BLaER1 treated with 17β-estradiol and CSF1 and Interleukin-3, amounts not matched to agents 10 nM and 100 nM (cell line): ENCODE measurements around the gene USP54.
A peak's percentile ranks its signal among the peaks of the same experiment; 100 is the strongest.
"Not testable (repeated sequence)": the region's sequence is repeated elsewhere in the genome, so short reads cannot be mapped to it uniquely, and the experiment has no call there.

Source experiments
- H3K27ac ChIP-seq, 11 experiments: shearing (Covaris generic); formaldehyde crosslinking; 2 replicates each; pipeline ENCODE4 v1.8.1; 2022
- H3K27me3 ChIP-seq, 11 experiments: shearing (Covaris generic); formaldehyde crosslinking; 2 replicates each; pipeline ENCODE4 v1.8.1; 2022
- H3K36me3 ChIP-seq, 11 experiments: shearing (Covaris generic); formaldehyde crosslinking; 2 replicates each; pipeline ENCODE4 v1.8.1; 2022
- H3K4me1 ChIP-seq, 10 experiments: shearing (Covaris generic); formaldehyde crosslinking; 2 replicates each; pipeline ENCODE4 v1.8.1; 2022
- H3K4me2 ChIP-seq, 11 experiments: shearing (Covaris generic); formaldehyde crosslinking; 2 replicates each; pipeline ENCODE4 v1.8.1; 2022
- H3K4me3 ChIP-seq, 10 experiments: shearing (Covaris generic); formaldehyde crosslinking; 2 replicates each; pipeline ENCODE4 v1.8.1; 2022
- H3K9ac ChIP-seq, 11 experiments: shearing (Covaris generic); formaldehyde crosslinking; 2 replicates each; pipeline ENCODE4 v1.8.1; 2022
- H3K9me3 ChIP-seq, 11 experiments: shearing (Covaris generic); formaldehyde crosslinking; replicated peaks in 1 of 11; 2 replicates each; pipeline ENCODE4 v1.8.1; 2022
- H4K20me1 ChIP-seq, 11 experiments: shearing (Covaris generic); formaldehyde crosslinking; 2 replicates each; pipeline ENCODE4 v1.8.1; 2022
- Cebpa-rat ChIP-seq, 11 experiments: shearing (Covaris generic); IDR thresholded peaks; 2 replicates each; pipeline ENCODE4 v1.8.1; 2022

The USP54 gene

DNA sequence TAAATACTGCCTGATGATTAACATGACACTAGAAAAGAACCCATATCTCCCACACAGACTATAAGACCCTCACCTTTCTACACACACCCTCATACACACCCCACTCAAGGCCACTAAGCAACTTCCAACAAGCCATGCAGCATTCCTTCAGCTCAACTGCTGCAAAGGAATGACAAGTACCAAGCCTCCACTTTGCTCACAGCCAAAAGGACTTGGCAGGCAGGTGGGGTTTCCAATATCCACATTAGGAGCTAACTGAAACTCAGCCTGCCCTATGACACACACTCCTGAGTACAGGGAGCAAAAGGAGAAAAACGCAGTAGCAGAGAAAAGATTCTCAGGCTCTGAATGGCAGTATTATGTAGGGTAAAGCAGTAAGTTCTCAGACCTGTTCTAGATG is 13.4 kb downstream of the USP54 start:
- Histone ChIP-seq H3K9me3 (no peaks in the 10 kb centered on the region), H4K20me1 (no peaks in the 10 kb centered on the region; a peak in 1 of 22 replicates), H3K27ac (no peak overlapping the region)

DNA sequence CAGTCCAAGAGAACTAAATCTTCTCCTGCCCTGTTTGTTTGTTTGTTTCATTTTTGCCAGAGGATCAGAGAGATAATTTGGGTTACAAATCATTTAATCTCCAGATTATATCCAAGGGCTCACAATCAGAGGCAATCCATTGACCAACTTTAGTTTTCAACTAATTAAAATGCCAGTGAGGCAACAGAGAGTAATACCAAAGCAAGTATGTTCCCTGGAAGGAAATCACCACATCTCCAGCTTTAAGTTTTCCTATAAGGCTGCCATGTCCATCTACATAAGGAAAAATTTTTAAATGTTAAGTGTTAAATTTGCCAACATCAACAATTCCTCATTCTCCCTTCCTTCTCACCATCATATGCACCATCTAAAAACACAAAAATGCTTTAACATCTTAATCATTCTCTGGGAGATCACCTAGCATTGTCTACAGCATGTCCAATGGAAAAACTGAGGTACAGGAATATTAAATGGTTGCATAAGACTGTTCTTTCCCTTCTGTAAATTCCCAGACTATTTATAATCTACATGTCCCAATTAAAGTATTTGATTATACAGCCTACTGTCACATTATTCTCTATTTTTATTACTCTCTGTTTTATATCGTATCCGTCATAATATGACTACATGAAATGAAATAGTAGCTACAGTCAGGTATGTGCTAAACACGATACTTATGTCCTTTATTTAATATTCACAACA is 14.1 kb downstream of the USP54 start:
- Histone ChIP-seq H3K27me3 (no peaks in the 10 kb centered on the region), H3K27ac (no peak overlapping the region), H3K9me3 (no peaks in the 10 kb centered on the region), H3K4me3 (no peak overlapping the region), H4K20me1 (no peaks in the 10 kb centered on the region; a peak in 1 of 22 replicates), H3K9ac (no peak overlapping the region), H3K36me3 (no peaks in the 10 kb centered on the region; a peak in 2 of 22 replicates), H3K4me2 (peak overlapping the region in 2 of 11 experiments; percentile 0 to 32; a peak in 1 of 22 replicates), H3K4me1 (peaks cover 0 to 14% (median 0%) of the 10 kb centered on the region in 10 experiments; a peak in 3 of 20 replicates)
- no peak for TF ChIP-seq Cebpa-rat (IDR thresholded peaks at IDR 0.05)

More for the DNA sequence above, 13.4 kb downstream of the USP54 start:
- TF ChIP-seq Cebpa-rat (IDR thresholded peaks at IDR 0.05), result no peak
- peaks cover 0 to 14% (median 0%) of the 10 kb centered on the region in 10 experiments; a peak in 3 of 20 replicates for H3K4me1 ChIP-seq
- no peaks in the 10 kb centered on the region; a peak in 2 of 22 replicates for H3K36me3 ChIP-seq
- H3K4me2 ChIP-seq, result no peak overlapping the region
- no peaks in the 10 kb centered on the region for H3K27me3 ChIP-seq
- no peak overlapping the region for H3K9ac ChIP-seq
- no peak overlapping the region for H3K4me3 ChIP-seq

DNA sequence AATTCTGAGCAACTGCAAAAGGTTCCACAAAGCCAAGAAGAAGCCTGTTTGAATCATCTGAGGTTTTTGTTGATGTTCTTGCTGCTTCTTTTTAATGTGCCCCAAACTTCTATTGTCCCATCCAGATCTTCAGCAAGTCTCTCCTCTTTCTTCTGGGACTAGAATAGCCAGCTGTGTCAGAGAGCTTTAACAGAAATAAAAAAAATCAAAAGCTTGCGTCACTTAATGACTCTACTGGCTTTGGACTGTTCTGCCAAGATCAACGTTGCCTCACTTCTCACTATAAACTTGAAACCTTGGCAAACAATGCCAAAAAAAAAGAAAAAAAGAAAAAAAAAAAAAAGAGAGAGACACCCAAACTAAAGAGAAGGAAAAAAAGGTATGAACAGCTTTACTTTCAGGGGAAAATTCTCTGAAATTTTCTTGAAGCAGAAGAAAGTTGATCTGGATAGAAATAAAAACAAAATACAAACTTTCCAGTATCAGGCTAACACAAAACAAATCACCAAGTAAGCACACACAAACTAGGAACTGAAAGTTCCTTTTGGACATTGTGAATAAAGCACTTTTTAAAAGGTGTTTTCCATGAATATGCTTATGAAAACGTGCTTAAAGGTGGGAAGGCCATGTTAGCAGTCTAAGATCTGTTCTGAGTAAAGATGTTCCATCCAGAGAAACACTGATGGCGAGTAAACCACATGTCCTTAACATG is 14.8 kb downstream of the USP54 start:
- H3K4me3 ChIP-seq, result no peak overlapping the region
- no peak for TF ChIP-seq Cebpa-rat (IDR thresholded peaks at IDR 0.05)
- no peaks in the 10 kb centered on the region for H4K20me1 ChIP-seq
- H3K9me3 ChIP-seq, result no peaks in the 10 kb centered on the region
- H3K27me3 ChIP-seq, result no peaks in the 10 kb centered on the region
- peaks cover 0 to under 1% (median 0%) of the 10 kb centered on the region in 11 experiments; a peak in 2 of 22 replicates for H3K36me3 ChIP-seq
- no peak overlapping the region for H3K27ac ChIP-seq
- H3K4me1 ChIP-seq, result peaks cover 0 to 14% (median 0%) of the 10 kb centered on the region in 10 experiments; a peak in 3 of 20 replicates
- peak overlapping the region in 1 of 11 experiments; percentile 8; a peak in 1 of 22 replicates for H3K9ac ChIP-seq
- H3K4me2 ChIP-seq, result peak overlapping the region in 2 of 11 experiments; percentile 0 to 32; a peak in 3 of 22 replicates

DNA sequence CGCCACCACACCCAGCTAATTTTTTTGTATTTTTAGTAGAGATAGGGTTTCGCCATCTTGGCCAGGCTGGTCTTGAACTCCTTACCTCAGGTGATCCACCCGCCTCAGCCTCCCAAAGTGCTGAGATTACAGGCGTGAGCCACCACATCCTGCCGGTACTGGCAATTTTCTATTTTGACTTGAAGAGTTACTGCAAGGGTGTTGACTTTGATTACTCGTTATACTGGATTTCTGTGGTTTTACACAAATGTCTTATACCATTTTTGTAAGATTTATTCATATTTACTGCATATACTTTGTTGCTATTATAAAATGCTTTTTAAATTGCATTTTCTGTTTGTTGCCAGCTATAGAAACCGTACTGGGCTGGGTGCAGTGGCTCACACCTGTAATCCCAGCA is 24.1 kb downstream of the USP54 start:
- not testable (repeated sequence) for H3K9ac ChIP-seq, H3K27ac ChIP-seq, H3K9me3 ChIP-seq, H4K20me1 ChIP-seq, H3K4me3 ChIP-seq, H3K4me1 ChIP-seq, H3K27me3 ChIP-seq, H3K4me2 ChIP-seq
- H3K36me3 ChIP-seq, result peaks cover 0 to 11% (median 6%) of the 10 kb centered on the region in 11 experiments; a peak in 11 of 22 replicates

DNA sequence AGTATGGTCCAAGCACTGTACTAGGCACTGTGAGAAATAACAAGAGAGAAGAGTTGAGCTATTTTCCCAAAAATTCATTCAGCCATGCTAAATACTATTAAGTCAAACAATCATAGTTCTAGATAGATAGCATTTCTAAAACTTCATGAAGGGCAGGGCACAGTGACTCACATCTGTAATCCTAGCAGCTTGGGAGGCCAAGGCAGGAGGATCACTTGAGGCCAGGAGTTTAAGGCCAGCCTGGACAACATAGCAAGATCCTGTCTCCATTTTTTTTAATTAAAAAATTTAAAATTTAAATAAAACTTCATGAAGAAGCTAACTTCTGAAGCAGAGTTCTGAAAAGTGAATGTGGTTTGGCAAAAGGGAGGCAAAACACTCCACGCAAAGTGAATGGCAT is 29.9 kb downstream of the USP54 start:
- no peak overlapping the region for H3K4me2 ChIP-seq
- no peak for TF ChIP-seq Cebpa-rat (IDR thresholded peaks at IDR 0.05)
- no peak overlapping the region for H3K9ac ChIP-seq
- H4K20me1 ChIP-seq, result no peaks in the 10 kb centered on the region
- H3K27ac ChIP-seq, result no peak overlapping the region
- no peaks in the 10 kb centered on the region for H3K9me3 ChIP-seq
- no peaks in the 10 kb centered on the region for H3K4me1 ChIP-seq
- no peak overlapping the region for H3K4me3 ChIP-seq
- no peaks in the 10 kb centered on the region for H3K27me3 ChIP-seq
- no peaks in the 10 kb centered on the region; a peak in 2 of 22 replicates for H3K36me3 ChIP-seq

DNA sequence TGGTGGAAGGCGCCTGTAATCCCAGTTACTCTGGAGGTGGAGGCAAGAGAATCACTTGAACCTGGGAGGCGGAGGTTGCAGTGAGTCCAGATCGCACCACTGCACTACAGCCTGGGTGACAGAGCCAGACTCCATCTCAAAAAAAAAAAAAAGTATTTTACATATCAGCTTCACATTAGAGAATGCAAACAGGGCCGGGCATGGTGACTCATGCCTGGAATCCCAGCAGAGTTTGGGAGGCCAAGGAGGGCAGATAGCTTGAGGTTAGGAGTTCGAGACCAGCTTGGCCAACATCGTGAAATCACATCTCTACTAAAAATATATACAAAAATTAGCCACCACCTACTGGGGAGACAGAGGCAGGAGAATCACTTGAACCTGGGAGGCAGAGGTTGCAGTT is 31.6 kb downstream of the USP54 start:
- TF ChIP-seq Cebpa-rat (IDR thresholded peaks at IDR 0.05), result no peak

DNA sequence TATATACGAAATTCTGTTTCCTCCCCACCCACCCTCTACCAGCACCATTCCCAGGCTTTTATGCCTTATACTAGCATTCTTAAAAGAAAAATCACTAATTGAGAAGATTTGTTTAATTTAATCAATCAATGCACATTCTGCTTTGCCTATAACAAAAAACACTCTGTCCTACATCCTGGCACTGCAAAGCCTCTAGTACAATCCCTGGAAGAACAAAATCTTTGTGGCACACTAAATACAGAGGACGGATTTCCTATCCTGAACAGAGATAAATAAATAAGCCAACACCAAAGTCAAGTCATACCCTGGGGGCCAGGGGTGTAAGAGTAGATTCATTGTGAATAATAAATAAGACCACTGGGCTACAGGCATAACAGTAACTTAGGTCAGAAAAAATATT is 34.3 kb downstream of the USP54 start:
- Histone ChIP-seq H3K36me3 (no peaks in the 10 kb centered on the region), H3K27ac (no peak overlapping the region), H3K4me1 (peaks cover 0 to 15% (median 13%) of the 10 kb centered on the region in 10 experiments; a peak in 13 of 20 replicates)

More for the DNA sequence above, 31.6 kb downstream of the USP54 start:
- Histone ChIP-seq H4K20me1 (no peaks in the 10 kb centered on the region), H3K4me3 (no peak overlapping the region), H3K4me2 (no peak overlapping the region), H3K36me3 (no peaks in the 10 kb centered on the region), H3K27ac (no peak overlapping the region), H3K4me1 (no peaks in the 10 kb centered on the region), H3K9ac (no peak overlapping the region), H3K9me3 (no peaks in the 10 kb centered on the region), H3K27me3 (no peaks in the 10 kb centered on the region)

DNA sequence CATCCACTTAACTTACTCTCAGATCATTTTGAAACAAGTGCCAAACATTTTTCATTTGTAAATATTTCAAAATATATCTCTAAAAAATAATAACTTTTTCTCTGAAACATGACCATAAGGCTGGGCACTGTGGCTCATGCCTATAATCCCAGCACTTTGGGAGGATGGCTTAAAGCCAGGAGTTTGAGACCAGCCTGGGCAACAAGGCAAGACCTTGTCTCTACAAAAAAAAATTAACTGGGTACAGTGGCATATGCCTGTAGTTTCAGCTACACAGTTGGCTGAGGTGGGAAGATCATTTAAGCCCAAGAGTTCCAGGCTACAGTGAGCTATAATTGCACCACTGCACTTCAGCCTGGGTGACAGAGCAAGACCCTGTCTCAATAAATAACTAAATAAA is 36.4 kb downstream of the USP54 start:
- no peak for TF ChIP-seq Cebpa-rat (IDR thresholded peaks at IDR 0.05)
- Histone ChIP-seq H3K27ac (no peak overlapping the region), H4K20me1 (no peaks in the 10 kb centered on the region), H3K4me2 (no peak overlapping the region), H3K4me3 (no peak overlapping the region), H3K36me3 (no peaks in the 10 kb centered on the region), H3K9me3 (no peaks in the 10 kb centered on the region), H3K27me3 (no peaks in the 10 kb centered on the region), H3K9ac (no peak overlapping the region), H3K4me1 (peaks cover 0 to 15% (median 13%) of the 10 kb centered on the region in 10 experiments; a peak in 13 of 20 replicates)

More for the DNA sequence above, 34.3 kb downstream of the USP54 start:
- H3K9me3 ChIP-seq, result no peaks in the 10 kb centered on the region
- H3K4me2 ChIP-seq, result no peak overlapping the region
- no peaks in the 10 kb centered on the region for H4K20me1 ChIP-seq
- H3K9ac ChIP-seq, result no peak overlapping the region
- no peak for TF ChIP-seq Cebpa-rat (IDR thresholded peaks at IDR 0.05)
- no peaks in the 10 kb centered on the region for H3K27me3 ChIP-seq
- H3K4me3 ChIP-seq, result no peak overlapping the region

DNA sequence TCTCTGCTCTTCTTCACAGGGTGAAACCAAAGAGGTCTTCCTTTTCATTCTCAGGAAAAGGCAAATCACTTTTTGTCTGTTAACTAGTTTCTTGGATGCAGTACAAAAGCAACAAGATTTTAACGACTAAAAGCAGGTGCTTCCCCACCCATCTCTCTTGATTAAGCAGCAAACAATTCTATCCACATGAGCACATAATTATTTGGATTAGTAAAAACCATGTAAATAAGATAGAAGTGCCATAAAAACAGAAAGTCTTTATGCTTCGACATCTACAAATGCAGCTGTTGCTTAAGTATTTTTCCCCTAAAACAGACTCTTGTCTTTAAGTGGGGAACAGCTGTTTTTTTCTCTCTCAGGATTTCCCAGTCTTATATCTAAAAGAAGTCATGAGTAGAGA is 37.4 kb downstream of the USP54 start:
- H3K4me1 ChIP-seq, result peaks cover 0 to 15% (median 13%) of the 10 kb centered on the region in 10 experiments; a peak in 13 of 20 replicates
- H3K4me2 ChIP-seq, result peak overlapping the region in 7 of 11 experiments; percentile 2 to 56 (median 21); a peak in 10 of 22 replicates
- TF ChIP-seq Cebpa-rat (IDR thresholded peaks at IDR 0.05), result no peak
- H3K27me3 ChIP-seq, result no peaks in the 10 kb centered on the region
- no peaks in the 10 kb centered on the region for H3K9me3 ChIP-seq
- no peaks in the 10 kb centered on the region for H3K36me3 ChIP-seq
- no peak overlapping the region for H3K4me3 ChIP-seq
- no peaks in the 10 kb centered on the region for H4K20me1 ChIP-seq
- no peak overlapping the region for H3K27ac ChIP-seq
- H3K9ac ChIP-seq, result no peak overlapping the region
